IPS DF 4.7 (cell line): ENCODE results near the gene HVCN1.
"Not testable (repeated sequence)": the region's sequence is repeated elsewhere in the genome, so short reads cannot be mapped to it uniquely, and the experiment has no call there.

Experiments used
- DNase-seq: peaks from one replicate; pipeline ENCODE4 v3.0.0-alpha.2; 2013; ENCODE audit warnings: low spot score; ENCODE audit errors: extremely low read depth

The HVCN1 gene

GRCh38 chr12:110668480-110669192 is 20.3 kb downstream of the HVCN1 start:
- no peak for DNase-seq

GRCh38 chr12:110667671-110668070 is 21.2 kb downstream of the HVCN1 start:
- no peak for DNase-seq

- DNase-seq, result no peak
These were observed 22.0 kb downstream of the HVCN1 start for GRCh38 chr12:110666892-110667291.

- DNase-seq, result no peak
These were observed 27.5 kb downstream of the HVCN1 start for GRCh38 chr12:110661337-110661972.

GRCh38 chr12:110658878-110659277 is 30.0 kb downstream of the HVCN1 start:
- DNase-seq, result no peak

- no peak for DNase-seq
These were observed 30.7 kb downstream of the HVCN1 start for GRCh38 chr12:110658242-110658641.

- DNase-seq, result no peak
These were observed 31.2 kb downstream of the HVCN1 start for GRCh38 chr12:110657747-110658146.

- no peak for DNase-seq
These were observed 32.8 kb downstream of the HVCN1 start for GRCh38 chr12:110656071-110656655.

- DNase-seq, result not testable (repeated sequence)
These were observed 34.7 kb downstream of the HVCN1 start for GRCh38 chr12:110654238-110654637.

- DNase-seq, result no peak
These were observed 39.5 kb downstream of the HVCN1 start for GRCh38 chr12:110649341-110649847.

- no peak for DNase-seq
These were observed 41.3 kb downstream of the HVCN1 start for GRCh38 chr12:110647631-110648040.

GRCh38 chr12:110641521-110641920 is 47.4 kb downstream of the HVCN1 start:
- DNase-seq, result no peak

- DNase-seq, result no peak
These were observed 48.5 kb downstream of the HVCN1 start for GRCh38 chr12:110640275-110641025.

GRCh38 chr12:110639336-110640141 is 49.4 kb downstream of the HVCN1 start:
- DNase-seq, result no peak

GRCh38 chr12:110638796-110639195 is 50.1 kb downstream of the HVCN1 start:
- no peak for DNase-seq

GRCh38 chr12:110637869-110638441 is 51.0 kb downstream of the HVCN1 start:
- DNase-seq, result no peak

GRCh38 chr12:110636516-110636915 is 52.4 kb downstream of the HVCN1 start:
- no peak for DNase-seq

- DNase-seq, result no peak
These were observed 53.9 kb downstream of the HVCN1 start for GRCh38 chr12:110635055-110635454.

GRCh38 chr12:110627500-110628195 is 61.3 kb downstream of the HVCN1 start:
- DNase-seq, result no peak

GRCh38 chr12:110622582-110622981 is 66.3 kb downstream of the HVCN1 start:
- DNase-seq, result no peak
